GM19025 (cell line): ENCODE results near the gene SLC22A7.

Experiments
- ATAC-seq: cut with Tn5 transposase; IDR thresholded peaks from one replicate; pipeline ENCODE4 v1.9.1; 2021; ENCODE audit warnings: mild to moderate bottlenecking, low read depth, moderate library complexity; ENCODE audit not compliant: unreplicated experiment

Gene SLC22A7

GRCh38 chr6:43264599-43265145, 33.4 kb upstream of the SLC22A7 start:
- ATAC-seq, result no peak

DNA sequence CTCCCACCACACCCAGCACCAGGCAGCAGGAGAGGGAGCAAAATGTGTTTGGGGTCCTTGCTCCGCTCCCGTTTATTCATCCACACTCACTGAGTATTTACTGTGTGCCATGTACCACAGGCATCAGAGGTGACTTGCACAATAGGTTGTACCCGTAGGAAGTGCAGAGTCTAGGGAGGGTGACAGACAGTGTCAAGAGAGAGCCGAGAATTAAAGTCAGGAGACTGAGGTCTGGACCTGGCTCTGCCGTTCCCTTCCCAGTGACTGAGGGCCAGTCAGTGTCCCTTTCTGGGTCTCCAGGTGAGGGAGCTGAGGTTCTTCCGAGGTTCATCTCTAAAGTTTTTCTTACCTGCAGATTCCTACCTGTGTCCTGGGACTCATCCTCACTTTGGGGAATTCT, 32.5 kb upstream of the SLC22A7 start:
- ATAC-seq, result no peak

DNA sequence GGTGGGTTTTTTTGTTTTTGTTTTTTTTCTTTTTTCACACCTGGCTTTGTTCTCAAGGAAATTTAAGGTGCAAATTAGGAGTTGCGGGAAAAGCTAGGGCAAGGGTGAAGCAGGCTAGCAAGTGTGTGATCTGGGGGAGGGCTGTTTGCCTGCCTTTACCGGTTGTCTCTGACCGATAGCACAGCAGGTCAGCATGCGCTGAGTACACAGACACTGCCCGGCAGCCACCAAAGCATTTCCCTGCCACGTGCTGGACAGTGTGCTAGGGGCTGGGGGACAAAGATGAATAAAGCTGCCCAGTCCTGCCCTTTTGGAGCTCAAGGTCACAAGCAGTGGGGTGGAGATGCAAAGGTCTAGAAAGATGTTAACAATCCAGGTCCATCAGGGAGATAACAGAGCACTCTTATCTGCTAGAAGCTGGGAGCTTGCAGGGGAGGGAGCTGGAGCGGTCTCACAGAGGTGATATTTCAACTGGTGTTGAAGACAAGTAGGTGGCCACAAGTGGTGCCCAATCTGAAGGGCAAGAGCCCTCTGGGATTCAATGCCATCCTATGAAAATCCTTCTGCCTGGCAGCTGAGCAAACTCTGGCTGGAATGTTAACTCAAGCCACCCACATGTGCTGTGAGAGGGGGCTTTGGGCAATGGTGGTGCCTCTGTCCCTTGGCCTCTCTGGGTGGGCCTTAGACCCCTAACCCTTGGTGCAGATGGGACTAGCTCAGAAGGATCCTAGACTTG, 30.3 kb upstream of the SLC22A7 start:
- ATAC-seq, result no peak

DNA sequence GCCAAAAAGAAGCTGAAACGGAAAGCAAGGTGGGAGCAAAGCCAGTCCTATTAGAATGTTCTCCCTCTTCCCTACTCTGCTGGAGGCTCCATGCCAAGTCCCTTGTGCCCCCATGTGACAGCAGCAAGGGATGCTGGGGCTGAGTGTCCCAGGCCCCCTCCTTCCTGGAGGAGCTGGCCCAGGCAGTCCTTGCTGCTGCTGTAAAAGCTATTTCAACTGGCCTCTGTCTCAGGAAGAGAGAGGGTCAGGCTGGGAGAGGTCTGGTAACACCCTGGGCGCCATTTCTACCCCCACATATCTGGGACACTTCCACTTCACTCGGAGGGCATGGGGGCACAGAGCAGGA, 29.7 kb upstream of the SLC22A7 start:
- ATAC-seq, result no peak

GRCh38 chr6:43268782-43269272, 29.2 kb upstream of the SLC22A7 start:
- no peak for ATAC-seq

- no peak for ATAC-seq
Measured at GRCh38 chr6:43269273-43270007, 28.6 kb upstream of the SLC22A7 start.

DNA sequence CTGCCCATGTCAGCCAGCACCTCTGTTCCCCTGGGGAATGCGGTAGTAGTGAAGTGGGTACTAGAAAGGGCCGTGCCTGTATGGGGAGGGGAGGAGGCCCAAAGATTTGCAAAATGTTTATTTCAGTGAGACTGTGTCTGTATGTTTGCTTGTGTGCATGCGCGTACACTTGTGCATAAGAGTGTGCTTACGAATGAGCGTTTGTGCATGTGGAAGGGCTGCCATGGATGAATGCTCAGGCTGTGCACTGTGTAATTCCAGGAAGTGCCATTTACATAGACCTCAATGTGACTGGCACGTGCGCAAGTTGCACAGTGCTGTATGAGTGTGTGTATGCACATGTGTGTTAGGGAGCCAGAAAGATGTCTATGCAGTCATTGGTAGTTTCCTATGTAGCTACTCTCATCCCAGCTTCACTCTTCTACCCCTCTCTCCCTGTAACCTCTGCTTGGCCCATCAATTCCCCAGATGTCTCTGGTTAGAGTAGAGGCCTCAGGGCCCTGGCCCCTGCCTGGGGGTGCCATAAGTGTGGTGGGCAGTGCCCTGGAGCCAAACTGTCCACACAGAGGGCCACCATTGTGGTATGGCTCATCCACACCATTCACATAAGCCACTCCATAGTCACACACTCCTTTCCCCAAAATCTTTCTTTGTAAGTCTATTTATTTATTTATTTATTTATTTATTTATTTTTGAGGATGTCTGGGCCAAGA, 26.8 kb upstream of the SLC22A7 start:
- ATAC-seq, result no peak

- ATAC-seq, result no peak
Measured at GRCh38 chr6:43271944-43272343, 26.1 kb upstream of the SLC22A7 start.

DNA sequence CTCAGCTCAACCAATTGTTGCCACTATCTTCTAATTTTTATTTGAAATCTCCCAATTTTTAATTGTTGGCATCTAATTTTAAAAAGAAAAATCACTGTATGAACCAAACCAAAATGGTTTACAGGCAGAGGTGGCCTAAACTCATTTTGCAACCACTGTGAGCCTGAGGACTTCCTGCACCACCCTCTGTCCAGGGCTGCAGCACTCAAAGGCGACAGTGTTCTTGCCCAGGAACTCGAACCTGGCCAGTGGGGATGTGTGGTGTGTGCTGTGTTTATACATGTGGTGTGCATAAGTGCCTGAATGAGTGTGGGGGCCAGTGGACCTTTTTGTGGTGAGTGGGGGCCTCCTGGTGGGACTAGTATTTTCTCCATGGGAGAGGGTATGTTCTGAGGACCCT, 24.4 kb upstream of the SLC22A7 start:
- no peak for ATAC-seq

- ATAC-seq, result no peak
Measured at GRCh38 chr6:43274127-43274915, 23.7 kb upstream of the SLC22A7 start.

- no peak for ATAC-seq
Measured at GRCh38 chr6:43274916-43275597, 23.0 kb upstream of the SLC22A7 start.

GRCh38 chr6:43275801-43276576, 22.1 kb upstream of the SLC22A7 start:
- no peak for ATAC-seq

DNA sequence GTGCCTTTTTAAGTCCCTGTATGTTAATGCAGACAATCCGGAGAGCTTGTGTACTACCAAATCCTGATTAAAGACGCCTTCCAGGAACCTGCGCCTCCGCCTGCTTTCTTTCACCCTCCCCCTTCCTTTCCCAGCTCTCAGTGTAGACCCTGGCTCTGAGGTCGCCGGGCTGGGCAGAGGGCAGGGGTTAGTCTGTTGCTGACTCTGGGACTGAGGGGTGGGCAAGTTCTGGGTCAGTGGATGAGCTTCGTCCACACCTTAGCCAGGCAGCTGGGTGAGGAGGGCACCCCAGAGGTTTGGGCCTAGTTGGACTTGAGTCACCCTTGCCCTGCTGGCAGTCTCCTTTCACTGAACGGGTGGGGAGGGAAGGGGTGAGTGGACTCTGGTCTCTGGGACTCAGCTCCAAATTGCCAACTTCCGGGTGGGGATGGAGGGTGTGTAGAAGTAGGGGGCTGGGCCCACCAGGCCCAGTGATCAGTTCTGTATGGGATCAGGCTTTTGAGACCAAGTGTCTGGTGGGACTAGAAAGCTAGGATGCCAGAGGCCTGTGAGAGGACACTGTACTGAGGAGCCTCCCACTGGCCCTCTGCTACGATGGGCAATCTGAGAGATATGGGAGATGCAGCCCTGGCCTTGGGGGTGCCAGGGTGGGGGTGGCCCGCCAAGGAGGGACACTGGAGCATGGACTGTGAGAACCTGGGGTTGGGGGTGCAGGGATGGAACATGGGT, 21.3 kb upstream of the SLC22A7 start:
- no peak for ATAC-seq

DNA sequence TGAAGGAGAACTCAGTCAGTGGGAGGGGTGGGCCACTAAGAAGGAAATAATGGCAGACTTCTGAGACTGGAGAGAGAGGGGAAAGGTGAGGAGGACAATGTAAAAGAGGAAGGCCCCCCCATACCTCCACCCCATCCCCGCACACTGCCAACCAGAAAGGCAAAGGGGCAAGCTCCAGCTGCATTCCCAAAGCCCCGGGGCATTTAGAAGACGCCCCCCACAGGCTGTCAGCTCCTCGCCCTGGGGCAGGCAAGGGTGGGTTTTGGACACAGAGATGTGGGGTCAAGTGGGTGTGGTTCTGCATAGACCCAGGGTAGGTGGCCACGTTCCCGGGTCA, 20.8 kb upstream of the SLC22A7 start:
- ATAC-seq, result no peak

DNA sequence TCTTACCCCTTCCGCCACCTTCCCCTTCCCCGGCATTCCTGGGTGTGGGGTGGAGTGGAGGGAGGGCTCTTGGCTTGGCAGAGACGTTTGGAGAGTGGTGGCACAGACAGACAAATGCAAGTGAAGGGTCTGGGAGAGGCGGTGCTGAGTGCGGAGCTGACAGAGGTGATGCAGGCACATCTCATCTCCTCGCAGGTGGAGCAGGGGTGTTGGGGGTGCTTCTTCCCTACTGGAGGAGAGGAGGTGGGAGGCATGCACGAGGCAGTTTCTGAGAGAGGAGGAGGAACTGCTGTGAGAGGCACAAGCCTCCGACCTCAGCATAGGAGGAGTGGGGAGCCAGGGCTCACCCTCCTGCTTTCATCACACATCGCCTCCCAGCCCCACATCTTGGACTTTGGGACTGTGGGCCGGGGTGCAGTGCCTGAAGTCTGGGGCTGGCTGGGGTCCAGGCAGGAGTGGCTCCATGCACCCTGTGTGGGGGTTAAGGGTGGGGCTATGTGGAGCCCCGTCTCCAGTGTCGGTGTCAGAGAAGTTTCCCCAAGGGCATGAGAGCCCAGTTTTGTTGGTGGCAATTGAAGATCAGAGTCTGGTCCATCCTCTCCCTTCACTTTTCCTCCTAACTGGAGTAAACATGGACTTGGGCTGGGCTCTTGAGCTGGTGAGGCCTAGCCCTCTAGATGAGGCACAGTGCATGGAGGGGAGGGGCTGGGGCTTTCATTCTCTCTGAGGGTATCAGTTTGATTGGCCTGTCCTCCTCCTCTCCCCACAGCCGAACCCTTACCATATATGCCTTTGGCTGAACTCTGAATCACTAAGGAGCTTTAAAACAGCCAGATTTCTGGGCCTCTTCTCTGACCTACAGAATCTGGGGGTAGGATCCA, 20.2 kb upstream of the SLC22A7 start:
- no peak for ATAC-seq

DNA sequence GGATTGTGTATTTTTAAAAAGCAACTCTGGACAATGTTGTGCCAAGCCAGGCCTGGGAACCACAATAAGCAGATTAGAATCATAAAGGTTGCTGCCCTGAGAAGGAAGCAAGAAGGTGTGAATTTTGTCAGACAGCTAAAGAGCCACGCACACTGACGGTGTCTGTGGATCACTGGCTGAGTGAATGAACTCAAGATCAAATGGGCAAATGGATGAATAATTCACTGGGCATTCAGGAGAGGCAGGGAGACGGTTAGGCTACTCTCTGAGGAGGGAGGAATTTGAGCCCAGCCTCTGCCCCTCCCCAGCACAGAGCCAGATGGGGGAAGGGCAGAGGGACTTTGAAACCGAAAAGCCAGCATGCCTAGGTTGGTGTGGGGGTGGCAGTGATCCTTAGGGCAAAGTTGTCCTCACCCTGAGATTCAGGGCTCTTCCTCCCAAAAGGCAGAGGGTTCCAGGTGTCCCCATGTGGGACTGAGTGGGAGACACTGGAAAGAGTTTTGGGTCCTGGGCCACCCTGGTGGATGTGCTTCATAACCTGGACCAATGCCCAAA, 19.5 kb upstream of the SLC22A7 start:
- no peak for ATAC-seq

- ATAC-seq, result no peak
Measured at GRCh38 chr6:43280234-43280633, 17.8 kb upstream of the SLC22A7 start.
